ENCODE data around the gene CRYZL1. TPM values are rescaled to one million over a fixed set of nuclear protein-coding genes. Genes with fewer than 3 reads are reported as not detected.

CRYZL1 gene
- total and polyA plus RNA-seq, 7 experiments from 2014 or later = 33.0 to 75.5 (median 40.4) TPM

DNA sequence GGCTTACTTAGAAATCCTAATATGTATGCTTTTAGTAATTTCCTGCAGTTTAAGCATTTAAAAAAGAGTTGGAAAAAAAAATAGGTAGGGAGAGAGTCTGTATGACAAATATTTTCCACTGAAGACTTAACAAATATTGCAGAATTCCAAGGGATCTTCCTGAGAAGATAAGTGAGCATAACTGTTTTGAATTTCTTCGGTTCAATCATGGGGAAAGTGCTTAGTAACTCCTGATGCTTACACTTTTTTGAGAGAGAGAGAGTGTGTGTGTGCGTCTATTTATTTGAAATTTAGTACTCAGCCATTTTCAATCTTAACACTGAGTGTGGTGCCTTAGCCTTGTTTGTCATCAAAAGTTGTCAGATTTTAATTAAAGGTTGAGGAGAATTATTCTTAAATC is 80.2 kb downstream of the CRYZL1 start:
- DNase-seq = no peak
- Histone ChIP-seq H3K4me3 (ENCODE audit: low read length) (no peak overlapping the region), H3K27ac (ENCODE audit: low read depth, low read length) (no peak overlapping the region), H3K36me3 (ENCODE audit: control insufficient read depth in 2 of 3, insufficient read depth in 3 of 3, low read length in 3 of 3) (peaks cover 34 to 47% (median 41%) of the 10 kb centered on the region in 3 experiments), H3K9me3 (ENCODE audit: control insufficient read depth in 2 of 3, low read length in 3 of 3) (no peaks in the 10 kb centered on the region), H3K27me3 (ENCODE audit: control insufficient read depth in 2 of 2, insufficient read depth in 2 of 2, low read length in 2 of 2) (no peaks in the 10 kb centered on the region), H3K4me1 (ENCODE audit: control insufficient read depth in 2 of 2, insufficient read depth in 2 of 2, low read length in 2 of 2) (peaks cover under 1 to 10% of the 10 kb centered on the region in 2 donors)
- ATAC-seq = no peak
- intact Hi-C loops (cut with micrococcal nuclease) = no loop called here
- CTCF ChIA-PET = no interaction called here
- Mint-ChIP-seq H3K4me3 (peak overlapping the region in 1 of 10 donors; percentile 17), H3K27ac (peak overlapping the region in 7 of 9 donors; percentile 9 to 52 (median 37)), H3K36me3 (peaks cover 10 to 60% (median 44%) of the 10 kb centered on the region in 5 donors), H3K9me3 (no peaks in the 10 kb centered on the region), H3K27me3 (no peaks in the 10 kb centered on the region), H3K4me1 (peaks cover 23 to 76% (median 66%) of the 10 kb centered on the region in 7 donors)
- POLR2A ChIA-PET = no interaction called here

DNA sequence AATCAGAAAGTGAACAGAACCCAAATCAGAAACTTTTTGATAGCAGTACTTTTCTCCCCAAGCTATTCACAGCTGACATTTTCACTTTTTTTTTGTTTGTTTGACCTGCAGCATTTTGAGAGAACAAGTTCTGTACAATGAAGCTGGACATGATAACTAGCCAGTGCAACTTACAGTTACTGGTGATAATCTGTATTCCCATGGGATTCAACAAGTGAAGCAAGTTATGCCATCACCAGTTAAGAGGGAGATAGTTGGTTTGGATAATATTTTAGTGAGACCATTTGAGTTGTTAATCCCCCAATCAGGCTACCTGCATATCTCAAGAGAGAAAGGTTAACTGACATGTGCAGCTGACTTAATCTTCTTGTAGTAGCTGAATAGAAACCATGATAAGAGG is 80.6 kb downstream of the CRYZL1 start:
- H3K4me3 Mint-ChIP-seq = peak overlapping the region in 1 of 10 donors; percentile 17
- H3K9me3 Mint-ChIP-seq = peaks cover 0 to 2% (median 0%) of the 10 kb centered on the region in 11 donors
- no peak overlapping the region for H3K4me3 ChIP-seq (ENCODE audit: low read length)
- DNase-seq (no peak), ATAC-seq (no peak)
- H3K36me3 ChIP-seq (ENCODE audit: control insufficient read depth in 2 of 3, insufficient read depth in 3 of 3, low read length in 3 of 3) = peaks cover 34 to 50% (median 41%) of the 10 kb centered on the region in 3 experiments
- peaks cover 13 to 64% (median 48%) of the 10 kb centered on the region in 5 donors for H3K36me3 Mint-ChIP-seq
- peaks cover 4 to 14% of the 10 kb centered on the region in 2 donors for H3K4me1 ChIP-seq (ENCODE audit: control insufficient read depth in 2 of 2, insufficient read depth in 2 of 2, low read length in 2 of 2)
- no peaks in the 10 kb centered on the region for H3K27me3 ChIP-seq (ENCODE audit: control insufficient read depth in 2 of 2, insufficient read depth in 2 of 2, low read length in 2 of 2)
- H3K27me3 Mint-ChIP-seq = no peaks in the 10 kb centered on the region
- H3K4me1 Mint-ChIP-seq = peaks cover 26 to 77% (median 68%) of the 10 kb centered on the region in 7 donors
- no peak overlapping the region for H3K27ac ChIP-seq (ENCODE audit: low read depth, low read length)
- H3K9me3 ChIP-seq (ENCODE audit: control insufficient read depth in 2 of 3, low read length in 3 of 3) = no peaks in the 10 kb centered on the region
- ChIA-PET CTCF (no interaction called here), POLR2A (no interaction called here)
- intact Hi-C loops (cut with micrococcal nuclease) = no loop called here
- peak overlapping the region in 6 of 9 donors; percentile 18 to 52 (median 40) for H3K27ac Mint-ChIP-seq

DNA sequence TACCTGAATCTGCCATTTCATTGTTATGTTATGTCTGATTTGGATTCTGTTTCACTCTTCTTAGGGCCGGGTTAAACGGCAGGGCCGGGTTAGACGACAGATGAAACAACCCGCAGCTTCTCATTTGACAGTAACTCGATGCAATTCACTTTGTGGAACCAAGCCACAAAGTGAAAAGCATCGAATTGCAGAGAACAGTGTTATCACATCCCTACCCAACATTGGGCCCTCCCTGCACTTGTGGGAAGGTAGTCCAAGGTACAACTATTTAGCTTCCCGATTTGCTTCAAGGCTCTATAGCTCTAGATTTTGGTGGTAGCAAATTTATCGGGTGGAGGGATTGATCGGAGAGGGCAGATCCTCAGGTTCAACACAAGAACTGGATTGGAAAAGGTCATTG is 81.7 kb downstream of the CRYZL1 start:
- Mint-ChIP-seq H3K4me1 (peaks cover 34 to 86% (median 77%) of the 10 kb centered on the region in 7 donors), H3K9me3 (peaks cover 0 to 2% (median 0%) of the 10 kb centered on the region in 11 donors), H3K36me3 (peaks cover 14 to 73% (median 53%) of the 10 kb centered on the region in 5 donors), H3K27ac (peak overlapping the region in 1 of 9 donors; percentile 43), H3K27me3 (no peaks in the 10 kb centered on the region), H3K4me3 (no peak overlapping the region)
- H3K27me3 ChIP-seq (ENCODE audit: control insufficient read depth in 2 of 2, insufficient read depth in 2 of 2, low read length in 2 of 2) = no peaks in the 10 kb centered on the region
- DNase-seq = no peak
- peaks cover 6 to 22% of the 10 kb centered on the region in 2 donors for H3K4me1 ChIP-seq (ENCODE audit: control insufficient read depth in 2 of 2, insufficient read depth in 2 of 2, low read length in 2 of 2)
- no peak overlapping the region for H3K27ac ChIP-seq (ENCODE audit: low read depth, low read length)
- ChIA-PET POLR2A (interaction anchor here (1.3 to 1.4 kb wide), 2 partner anchors 15 to 17 kb away, joined by 3 read pairs; partner anchors contain the start of gene SON), CTCF (no interaction called here)
- intact Hi-C loops (cut with micrococcal nuclease) = loop anchor here in 1 of 2 donors (2.0 kb wide), 1 partner anchor 17 kb away; the partner anchor contains the start of genes GART and SON
- no peak overlapping the region for H3K4me3 ChIP-seq (ENCODE audit: low read length)
- peaks cover 34 to 52% (median 35%) of the 10 kb centered on the region in 3 experiments for H3K36me3 ChIP-seq (ENCODE audit: control insufficient read depth in 2 of 3, insufficient read depth in 3 of 3, low read length in 3 of 3)
- ATAC-seq = no peak
- no peaks in the 10 kb centered on the region for H3K9me3 ChIP-seq (ENCODE audit: control insufficient read depth in 2 of 3, low read length in 3 of 3)

DNA sequence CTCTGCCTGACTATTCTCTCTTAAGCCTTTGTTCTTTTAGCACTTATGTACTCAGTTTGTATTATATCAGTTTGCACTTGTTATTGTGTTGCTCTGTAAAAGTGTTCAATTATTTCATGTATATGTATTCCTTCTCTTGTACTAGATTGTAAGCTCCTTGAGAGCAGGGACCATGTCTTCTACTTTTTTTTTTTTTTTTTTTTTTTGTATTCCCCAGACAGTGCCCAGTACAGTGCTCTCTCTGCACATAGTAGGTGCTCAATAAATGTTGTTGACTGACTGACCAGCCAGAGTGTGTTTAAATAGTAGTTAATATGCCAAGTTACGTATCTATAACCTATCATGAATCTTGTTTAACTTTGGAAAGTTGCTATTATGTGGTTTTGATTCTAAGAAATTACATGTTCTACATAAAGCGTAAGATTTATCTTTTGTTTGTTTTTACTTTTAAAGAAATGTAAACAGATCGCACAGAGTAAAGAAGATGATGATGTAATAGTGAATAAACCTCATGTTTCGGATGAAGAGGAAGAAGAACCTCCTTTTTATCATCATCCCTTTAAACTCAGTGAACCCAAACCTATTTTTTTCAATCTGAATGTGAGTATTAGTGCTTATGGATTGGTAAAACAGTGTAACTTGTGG is 82.6 kb downstream of the CRYZL1 start:
- no peaks in the 10 kb centered on the region for H3K9me3 ChIP-seq (ENCODE audit: control insufficient read depth in 2 of 3, low read length in 3 of 3)
- Mint-ChIP-seq H3K27ac (peak overlapping the region in 3 of 9 donors; percentile 3 to 30 (median 6)), H3K4me3 (peak overlapping the region in 6 of 10 donors; percentile 8 to 56 (median 26)), H3K9me3 (peaks cover 0 to 3% (median 0%) of the 10 kb centered on the region in 11 donors), H3K4me1 (peaks cover 42 to 94% (median 86%) of the 10 kb centered on the region in 7 donors), H3K36me3 (peaks cover 21 to 82% (median 59%) of the 10 kb centered on the region in 5 donors), H3K27me3 (no peaks in the 10 kb centered on the region)
- H3K36me3 ChIP-seq (ENCODE audit: control insufficient read depth in 2 of 3, insufficient read depth in 3 of 3, low read length in 3 of 3) = peaks cover 40 to 61% (median 42%) of the 10 kb centered on the region in 3 experiments
- H3K4me3 ChIP-seq (ENCODE audit: low read length) = no peak overlapping the region
- POLR2A ChIA-PET = interaction anchor here (1.3 to 1.4 kb wide), 3 partner anchors 14 to 16 kb away, joined by 3 to 4 read pairs (median 3); partner anchors contain the start of gene SON
- H3K27me3 ChIP-seq (ENCODE audit: control insufficient read depth in 2 of 2, insufficient read depth in 2 of 2, low read length in 2 of 2) = no peaks in the 10 kb centered on the region
- H3K4me1 ChIP-seq (ENCODE audit: control insufficient read depth in 2 of 2, insufficient read depth in 2 of 2, low read length in 2 of 2) = peaks cover 6 to 22% of the 10 kb centered on the region in 2 donors
- intact Hi-C loops (cut with micrococcal nuclease) = loop anchor here in 1 of 2 donors (2.0 kb wide), 1 partner anchor 16 kb away; the partner anchor contains the start of genes GART and SON
- CTCF ChIA-PET = interaction anchor here (1.5 kb wide), 1 partner anchor 14 kb away, joined by 3 read pairs; no protein-coding TSS in a partner anchor
- DNase-seq (no peak), ATAC-seq (no peak)
- H3K27ac ChIP-seq (ENCODE audit: low read depth, low read length) = no peak overlapping the region

DNA sequence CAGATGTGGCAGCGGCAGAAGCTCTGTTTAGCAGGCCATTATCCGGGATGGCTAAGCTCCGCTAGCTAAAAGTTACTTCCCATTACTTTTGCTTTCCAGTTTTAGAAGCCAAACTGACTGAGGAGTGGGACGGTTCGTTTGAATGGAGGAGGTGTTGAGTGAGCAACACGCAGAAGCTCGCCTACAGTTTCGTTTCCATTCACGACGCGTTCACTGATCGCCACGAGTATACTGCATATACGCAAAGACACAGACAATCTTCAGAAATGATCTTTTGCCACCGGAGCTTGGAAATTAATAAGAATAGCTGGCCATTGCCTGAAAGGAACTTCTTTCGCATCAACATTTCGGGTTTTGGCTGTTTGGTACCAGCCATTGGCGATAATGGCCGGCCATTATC is 84.1 kb downstream of the CRYZL1 start:
- CTCF ChIA-PET = interaction anchor here (0.9 to 1.4 kb wide), 2 partner anchors 15 to 49 kb away, joined by 3 to 4 read pairs; no protein-coding TSS in a partner anchor
- ATAC-seq = no peak
- Mint-ChIP-seq H3K27ac (peak overlapping the region in 1 of 9 donors; percentile 40), H3K27me3 (no peaks in the 10 kb centered on the region), H3K4me3 (peak overlapping the region in 1 of 10 donors; percentile 29), H3K9me3 (peaks cover 0 to 3% (median 0%) of the 10 kb centered on the region in 11 donors), H3K36me3 (peaks cover 24 to 84% (median 67%) of the 10 kb centered on the region in 5 donors), H3K4me1 (peaks cover 47 to 91% (median 83%) of the 10 kb centered on the region in 7 donors)
- intact Hi-C loops (cut with micrococcal nuclease) = no loop called here
- POLR2A ChIA-PET = interaction anchor here (0.6 to 7.3 kb wide), 8 partner anchors 9 to 1877 kb away, joined by 3 to 69 read pairs (median 4); partner anchors contain the start of genes GART, PAXBP1 and SON
- Histone ChIP-seq H3K9me3 (ENCODE audit: control insufficient read depth in 2 of 3, low read length in 3 of 3) (no peaks in the 10 kb centered on the region), H3K4me3 (ENCODE audit: low read length) (no peak overlapping the region), H3K36me3 (ENCODE audit: control insufficient read depth in 2 of 3, insufficient read depth in 3 of 3, low read length in 3 of 3) (peaks cover 45 to 76% (median 56%) of the 10 kb centered on the region in 3 experiments), H3K27ac (ENCODE audit: low read depth, low read length) (no peak overlapping the region), H3K27me3 (ENCODE audit: control insufficient read depth in 2 of 2, insufficient read depth in 2 of 2, low read length in 2 of 2) (no peaks in the 10 kb centered on the region), H3K4me1 (ENCODE audit: control insufficient read depth in 2 of 2, insufficient read depth in 2 of 2, low read length in 2 of 2) (peaks cover 6 to 22% of the 10 kb centered on the region in 2 donors)
- no peak for DNase-seq

DNA sequence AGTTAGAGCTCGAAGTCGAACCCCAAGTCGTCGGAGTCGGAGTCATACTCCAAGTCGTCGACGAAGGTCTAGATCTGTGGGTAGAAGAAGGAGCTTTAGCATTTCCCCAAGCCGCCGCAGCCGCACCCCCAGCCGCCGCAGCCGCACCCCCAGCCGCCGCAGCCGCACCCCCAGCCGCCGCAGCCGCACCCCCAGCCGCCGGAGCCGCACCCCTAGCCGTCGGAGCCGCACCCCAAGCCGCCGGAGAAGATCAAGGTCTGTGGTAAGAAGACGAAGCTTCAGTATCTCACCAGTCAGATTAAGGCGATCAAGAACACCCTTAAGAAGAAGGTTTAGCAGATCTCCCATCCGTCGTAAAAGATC is 86.6 kb downstream of the CRYZL1 start:
- Mint-ChIP-seq H3K4me3 (peak overlapping the region in 7 of 10 donors; percentile 27 to 77 (median 65)), H3K27me3 (no peaks in the 10 kb centered on the region), H3K36me3 (peaks cover 24 to 83% (median 69%) of the 10 kb centered on the region in 5 donors), H3K27ac (peak overlapping the region in 5 of 9 donors; percentile 36 to 87 (median 61)), H3K4me1 (peaks cover 40 to 75% (median 65%) of the 10 kb centered on the region in 7 donors), H3K9me3 (peaks cover 0 to 3% (median 0%) of the 10 kb centered on the region in 11 donors)
- no peak overlapping the region for H3K27ac ChIP-seq (ENCODE audit: low read depth, low read length)
- no peak for DNase-seq
- intact Hi-C loops (cut with micrococcal nuclease) = no loop called here
- peaks cover 47 to 86% (median 58%) of the 10 kb centered on the region in 3 experiments for H3K36me3 ChIP-seq (ENCODE audit: control insufficient read depth in 2 of 3, insufficient read depth in 3 of 3, low read length in 3 of 3)
- no peaks in the 10 kb centered on the region for H3K27me3 ChIP-seq (ENCODE audit: control insufficient read depth in 2 of 2, insufficient read depth in 2 of 2, low read length in 2 of 2)
- H3K4me1 ChIP-seq (ENCODE audit: control insufficient read depth in 2 of 2, insufficient read depth in 2 of 2, low read length in 2 of 2) = peaks cover 6 to 14% of the 10 kb centered on the region in 2 donors
- H3K9me3 ChIP-seq (ENCODE audit: control insufficient read depth in 2 of 3, low read length in 3 of 3) = no peaks in the 10 kb centered on the region
- ATAC-seq = no peak
- no peak overlapping the region for H3K4me3 ChIP-seq (ENCODE audit: low read length)
- POLR2A ChIA-PET = interaction anchor here (0.6 to 7.3 kb wide), 3 partner anchors 10 to 46 kb away, joined by 4 to 69 read pairs (median 5); partner anchors contain the start of genes GART and SON
- CTCF ChIA-PET = no interaction called here

Measured in naive thymus-derived CD4-positive, alpha-beta T cell (primary cell).